DOHH2 (cell line): ENCODE data around the gene FOXC2.

Source experiments
- CTCF ChIP-seq: fragments of 200-600 bp; sonication (generic); IDR thresholded peaks from one replicate; pipeline ENCODE4 v1.5.1; 2014; ENCODE audit warnings: antibody characterized with exemption, mild to moderate bottlenecking, low read depth, low read length; ENCODE audit not compliant: poor library complexity, severe bottlenecking
- EZH2phosphoT487 ChIP-seq: fragments of 200-600 bp; sonication (generic); IDR thresholded peaks from 2 replicates; pipeline ENCODE4 v1.6.1; 2017; ENCODE audit warnings: borderline replicate concordance, mild to moderate bottlenecking, antibody characterized with exemption, low read length, moderate library complexity, mixed read lengths

GRCh38 chr16:86556576-86556975 is 10.1 kb upstream of the FOXC2 start:
- TF ChIP-seq CTCF: no peak
- no peak for TF ChIP-seq EZH2phosphoT487
